Islet precursor cell (in vitro differentiated cells): ENCODE results near the gene FBLN5.

Experiments used
- DNase-seq: peaks from one replicate; pipeline ENCODE4 v3.0.0-alpha.2; 2018

The FBLN5 gene

GRCh38 chr14:91945751-91946621 lies 1.5 kb downstream of the FBLN5 start:
- peak; percentile 38 for DNase-seq

GRCh38 chr14:91942946-91943345 lies 4.5 kb downstream of the FBLN5 start:
- peak; percentile 30 for DNase-seq

- peak; percentile 15 for DNase-seq
Measured at GRCh38 chr14:91942128-91942527, 5.4 kb downstream of the FBLN5 start.

GRCh38 chr14:91940209-91940608 lies 7.3 kb downstream of the FBLN5 start:
- DNase-seq = no peak

GRCh38 chr14:91935586-91935985 lies 11.9 kb downstream of the FBLN5 start:
- no peak for DNase-seq

- no peak for DNase-seq
Measured at GRCh38 chr14:91934554-91935285, 12.8 kb downstream of the FBLN5 start.

GRCh38 chr14:91931478-91932088 lies 15.9 kb downstream of the FBLN5 start:
- DNase-seq = no peak

- no peak for DNase-seq
Measured at GRCh38 chr14:91929700-91930099, 17.8 kb downstream of the FBLN5 start.

- no peak for DNase-seq
Measured at GRCh38 chr14:91927800-91928199, 19.7 kb downstream of the FBLN5 start.

- no peak for DNase-seq
Measured at GRCh38 chr14:91927191-91927590, 20.3 kb downstream of the FBLN5 start.

- no peak for DNase-seq
Measured at GRCh38 chr14:91926131-91926890, 21.2 kb downstream of the FBLN5 start.

- no peak for DNase-seq
Measured at GRCh38 chr14:91925727-91926121, 21.8 kb downstream of the FBLN5 start.

GRCh38 chr14:91925001-91925726 lies 22.3 kb downstream of the FBLN5 start:
- DNase-seq = no peak

GRCh38 chr14:91920526-91920925 lies 27.0 kb downstream of the FBLN5 start:
- DNase-seq = no peak

GRCh38 chr14:91919814-91920213 lies 27.7 kb downstream of the FBLN5 start:
- no peak for DNase-seq

- no peak for DNase-seq
Measured at GRCh38 chr14:91918186-91918883, 29.2 kb downstream of the FBLN5 start.

GRCh38 chr14:91912035-91912434 lies 35.5 kb downstream of the FBLN5 start:
- DNase-seq = no peak

- peak; percentile 68 for DNase-seq
Measured at GRCh38 chr14:91911474-91912032, 35.9 kb downstream of the FBLN5 start.

- no peak for DNase-seq
Measured at GRCh38 chr14:91910196-91910595, 37.3 kb downstream of the FBLN5 start.

GRCh38 chr14:91906374-91906773 lies 41.1 kb downstream of the FBLN5 start:
- no peak for DNase-seq

- DNase-seq = no peak
Measured at GRCh38 chr14:91904956-91905645, 42.4 kb downstream of the FBLN5 start.
